CD14-positive monocyte (primary cell): ENCODE data around the gene NBEA. TPM values are rescaled to one million over a fixed set of nuclear protein-coding genes. Genes with fewer than 3 reads are reported as not detected.

ENCODE experiments used
- DNase-seq, 3 donors: peaks; one replicate each; pipeline ENCODE4 v3.0.0-alpha.2; 2011 to 2022
- H2AFZ ChIP-seq: 2 replicates; pipeline ENCODE4 v1.6.0; 2012; ENCODE audit warnings: mild to moderate bottlenecking, low read depth, low read length, inconsistent platforms; ENCODE audit not compliant: insufficient read depth, poor library complexity, severe bottlenecking
- H3K27ac ChIP-seq, 2 donors: 1 replicate in 1 of 2; 2 replicates in 1 of 2; pipeline ENCODE4 v1.5.1; 2012 to 2013; ENCODE audit warnings: low read length in 2 of 2, control low read depth in 1 of 2, inconsistent platforms in 1 of 2, low read depth in 1 of 2, mild to moderate bottlenecking in 1 of 2
- H3K27me3 ChIP-seq, 2 donors: one replicate each; pipeline versions ENCODE4 v1.6.0 to v1.6.1; 2011 to 2013; ENCODE audit warnings: low read length in 2 of 2; ENCODE audit not compliant: control insufficient read depth in 2 of 2, insufficient read depth in 2 of 2
- H3K36me3 ChIP-seq, 2 donors: replicated peaks in 1 of 2; 1 replicate in 1 of 2; 2 replicates in 1 of 2; pipeline versions ENCODE4 v1.5.1 to v1.6.1; 2012 to 2013; ENCODE audit warnings: low read length in 2 of 2, control low read depth in 1 of 2, inconsistent platforms in 1 of 2, mild to moderate bottlenecking in 1 of 2; ENCODE audit not compliant: insufficient read depth in 2 of 2, control insufficient read depth in 1 of 2
- H3K4me1 ChIP-seq, 2 donors: 1 replicate in 1 of 2; 2 replicates in 1 of 2; pipeline versions ENCODE4 v1.5.1 to v1.6.1; 2012 to 2013; ENCODE audit warnings: low read length in 2 of 2, control low read depth in 1 of 2, inconsistent platforms in 1 of 2, mild to moderate bottlenecking in 1 of 2, moderate library complexity in 1 of 2; ENCODE audit not compliant: insufficient read depth in 2 of 2, control insufficient read depth in 1 of 2
- H3K4me2 ChIP-seq: replicated peaks from 2 replicates; pipeline ENCODE3; 2012; ENCODE audit warnings: low read length, moderate library complexity, mild to moderate bottlenecking; ENCODE audit not compliant: poor library complexity, severe bottlenecking; ENCODE audit errors: extremely low read depth
- H3K4me3 ChIP-seq, 3 experiments: fragments of 200-600 bp in 1 of 3; sonication (generic) in 1 of 3; replicated peaks in 1 of 3; 1 replicate in 2 of 3; 2 replicates in 1 of 3; pipeline ENCODE4 v1.5.1; 2011 to 2013; ENCODE audit warnings: low read length in 3 of 3, mild to moderate bottlenecking in 3 of 3, control low read depth in 2 of 3, low read depth in 2 of 3, inconsistent platforms in 1 of 3, moderate library complexity in 1 of 3
- H3K79me2 ChIP-seq: 2 replicates; pipeline ENCODE4 v1.6.0; 2012; ENCODE audit warnings: mild to moderate bottlenecking, control low read depth, inconsistent platforms, low read length, moderate library complexity; ENCODE audit not compliant: insufficient read depth
- H3K9ac ChIP-seq: 2 replicates; pipeline ENCODE4 v1.6.0; 2017; ENCODE audit warnings: low read length, mild to moderate bottlenecking; ENCODE audit not compliant: insufficient read depth, poor library complexity, severe bottlenecking
- H3K9me3 ChIP-seq, 2 donors: replicated peaks in 1 of 2; 1 replicate in 1 of 2; 2 replicates in 1 of 2; pipeline versions ENCODE4 v1.5.1 to v1.6.1; 2012 to 2013; ENCODE audit warnings: low read length in 2 of 2, control low read depth in 1 of 2; ENCODE audit not compliant: control insufficient read depth in 1 of 2, insufficient read depth in 1 of 2
- H4K20me1 ChIP-seq: 2 replicates; pipeline ENCODE4 v1.6.0; 2012; ENCODE audit warnings: mild to moderate bottlenecking, low read length, control low read depth, moderate library complexity; ENCODE audit not compliant: insufficient read depth
- H3K27ac Mint-ChIP-seq, 7 donors: one replicate each; pipeline ENCODE4 v1.8.0; 2020; ENCODE audit warnings: mild to moderate bottlenecking in 7 of 7, mixed read lengths in 7 of 7, moderate library complexity in 6 of 7, inconsistent platforms in 2 of 7
- H3K27me3 Mint-ChIP-seq, 3 donors: one replicate each; pipeline ENCODE4 v1.8.0; 2021 to 2022; ENCODE audit warnings: low read depth in 3 of 3, mild to moderate bottlenecking in 3 of 3, mixed read lengths in 3 of 3, moderate library complexity in 3 of 3, inconsistent platforms in 1 of 3
- H3K36me3 Mint-ChIP-seq, 2 donors: one replicate each; pipeline ENCODE4 v1.8.0; 2020; ENCODE audit warnings: mixed read lengths in 2 of 2, inconsistent platforms in 1 of 2, mild to moderate bottlenecking in 1 of 2
- H3K4me1 Mint-ChIP-seq: one replicate; pipeline ENCODE4 v1.8.0; 2020; ENCODE audit warnings: mild to moderate bottlenecking, mixed read lengths
- H3K4me3 Mint-ChIP-seq, 2 donors: one replicate each; pipeline ENCODE4 v1.8.0; 2020; ENCODE audit warnings: mild to moderate bottlenecking in 2 of 2, mixed read lengths in 2 of 2, moderate library complexity in 1 of 2
- H3K9me3 Mint-ChIP-seq, 7 donors: one replicate each; pipeline ENCODE4 v1.8.0; 2020 to 2022; ENCODE audit warnings: mixed read lengths in 7 of 7, mild to moderate bottlenecking in 6 of 7, moderate library complexity in 6 of 7, inconsistent platforms in 2 of 7
- WGBS: methylation state at CpG from one replicate; pipeline ENCODE4 v1.1.5; 2013; ENCODE audit warnings: missing lambda C conversion rate; ENCODE audit not compliant: insufficient coverage; 5-methylcytosine and 5-hydroxymethylcytosine counted together
- intact Hi-C, 2 donors: fragments of 100-400 bp; cut with micrococcal nuclease; formaldehyde crosslinking; loops; one replicate each; pipeline versions ENCODE4 v1.15.0 to v1.15.1; 2023
- polyA plus RNA-seq, 3 donors: library from polyadenylated mRNA; depleted of rRNA in 1 of 3; unstranded in 2 of 3; stranded (reverse) in 1 of 3; fragments of 300-500 nt in 2 of 3; fragments of >200 nt in 1 of 3; fragmentation: Illumina TruSeq in 2 of 3; gene quantifications; 1 replicate in 2 of 3; 2 replicates in 1 of 3; pipeline ENCODE4 v1.2.3, GENCODE V29; 2012 to 2021
- TF ChIP-seq, protein P1 (sequence below): fragments of 200-600 bp; IDR thresholded peaks from one replicate; pipeline ENCODE4 v1.8.0; 2022; ENCODE audit warnings: antibody characterized with exemption, mild to moderate bottlenecking

The NBEA gene
- polyA plus RNA-seq, 3 donors, result 0.03 to 0.23 (median 0.08) TPM

DNA sequence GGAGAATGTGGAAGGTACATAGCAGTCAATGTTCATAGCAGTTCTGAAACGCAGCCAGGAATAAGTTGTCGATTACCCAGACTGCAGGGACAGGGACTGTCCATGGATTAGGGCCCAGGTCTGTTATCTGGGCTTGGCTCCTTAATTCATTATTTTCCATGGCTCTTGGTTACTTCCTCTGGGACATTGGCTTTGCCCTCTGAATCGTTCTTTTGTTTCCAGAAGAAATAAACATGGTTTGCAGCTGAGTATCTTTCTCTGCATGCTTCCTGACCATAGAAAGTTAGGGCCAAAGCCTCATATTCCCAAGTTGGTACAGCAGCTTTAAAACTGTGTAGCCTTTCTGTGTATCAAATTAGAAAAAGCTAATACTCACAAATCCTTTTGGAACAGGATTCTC, 656.2 kb downstream of the NBEA start:
- no peak overlapping the region for H2AFZ ChIP-seq
- no peak for DNase-seq
- H3K36me3 Mint-ChIP-seq, result no peaks in the 10 kb centered on the region
- H3K4me1 ChIP-seq, result no peaks in the 10 kb centered on the region
- H3K4me1 Mint-ChIP-seq, result no peaks in the 10 kb centered on the region
- peaks cover 0 to 4% of the 10 kb centered on the region in 2 donors for H3K9me3 ChIP-seq
- H3K79me2 ChIP-seq, result no peaks in the 10 kb centered on the region
- H3K4me3 ChIP-seq, result no peak overlapping the region
- H3K4me3 Mint-ChIP-seq, result no peak overlapping the region
- peaks cover 0 to 3% (median 0%) of the 10 kb centered on the region in 7 donors for H3K9me3 Mint-ChIP-seq
- H3K27me3 Mint-ChIP-seq, result no peaks in the 10 kb centered on the region
- TF ChIP-seq, protein P1, sequence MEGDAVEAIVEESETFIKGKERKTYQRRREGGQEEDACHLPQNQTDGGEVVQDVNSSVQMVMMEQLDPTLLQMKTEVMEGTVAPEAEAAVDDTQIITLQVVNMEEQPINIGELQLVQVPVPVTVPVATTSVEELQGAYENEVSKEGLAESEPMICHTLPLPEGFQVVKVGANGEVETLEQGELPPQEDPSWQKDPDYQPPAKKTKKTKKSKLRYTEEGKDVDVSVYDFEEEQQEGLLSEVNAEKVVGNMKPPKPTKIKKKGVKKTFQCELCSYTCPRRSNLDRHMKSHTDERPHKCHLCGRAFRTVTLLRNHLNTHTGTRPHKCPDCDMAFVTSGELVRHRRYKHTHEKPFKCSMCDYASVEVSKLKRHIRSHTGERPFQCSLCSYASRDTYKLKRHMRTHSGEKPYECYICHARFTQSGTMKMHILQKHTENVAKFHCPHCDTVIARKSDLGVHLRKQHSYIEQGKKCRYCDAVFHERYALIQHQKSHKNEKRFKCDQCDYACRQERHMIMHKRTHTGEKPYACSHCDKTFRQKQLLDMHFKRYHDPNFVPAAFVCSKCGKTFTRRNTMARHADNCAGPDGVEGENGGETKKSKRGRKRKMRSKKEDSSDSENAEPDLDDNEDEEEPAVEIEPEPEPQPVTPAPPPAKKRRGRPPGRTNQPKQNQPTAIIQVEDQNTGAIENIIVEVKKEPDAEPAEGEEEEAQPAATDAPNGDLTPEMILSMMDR, result no peak
- no peaks in the 10 kb centered on the region for H4K20me1 ChIP-seq
- H3K9ac ChIP-seq, result no peak overlapping the region
- H3K27me3 ChIP-seq, result no peaks in the 10 kb centered on the region
- no peak overlapping the region for H3K4me2 ChIP-seq
- intact Hi-C loops, result no loop called here
- H3K27ac Mint-ChIP-seq, result no peak overlapping the region
- no peaks in the 10 kb centered on the region for H3K36me3 ChIP-seq
- no peak overlapping the region for H3K27ac ChIP-seq
- 90% methylated on average over 3 of the region's 3 CpGs for WGBS

DNA sequence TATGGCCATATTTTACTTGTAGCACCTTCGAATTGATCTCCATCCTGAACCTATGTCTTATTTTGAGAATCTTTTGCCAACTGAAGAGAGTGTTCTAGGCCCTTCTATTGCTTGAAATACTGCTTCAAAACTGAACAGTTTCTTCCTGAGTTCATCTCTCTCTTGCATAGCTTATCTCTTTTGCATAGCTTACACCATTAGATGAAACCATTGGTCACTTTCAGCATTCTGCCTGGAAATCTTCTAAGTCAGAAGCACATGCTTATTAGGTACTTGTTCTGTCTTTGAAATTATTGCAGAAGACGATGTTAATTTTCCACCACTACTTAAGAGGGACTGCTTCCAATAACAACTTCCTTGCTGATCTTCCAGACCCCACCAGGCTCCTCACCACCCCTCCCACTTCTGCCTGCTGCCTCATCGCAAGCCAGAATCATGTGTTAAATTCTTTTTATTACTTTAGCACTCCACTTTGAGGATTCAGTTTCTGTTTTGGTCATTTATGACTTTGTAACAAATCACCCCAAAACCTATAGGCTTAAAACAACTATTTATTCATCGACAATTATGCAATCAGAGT, 656.8 kb downstream of the NBEA start:
- Histone ChIP-seq H4K20me1 (no peaks in the 10 kb centered on the region), H3K9me3 (peaks cover 0 to 4% of the 10 kb centered on the region in 2 donors), H3K79me2 (no peaks in the 10 kb centered on the region), H3K4me3 (no peak overlapping the region), H2AFZ (no peak overlapping the region), H3K27ac (no peak overlapping the region), H3K9ac (no peak overlapping the region), H3K4me2 (no peak overlapping the region), H3K4me1 (no peaks in the 10 kb centered on the region), H3K27me3 (no peaks in the 10 kb centered on the region), H3K36me3 (no peaks in the 10 kb centered on the region)
- Mint-ChIP-seq H3K4me3 (no peak overlapping the region), H3K4me1 (no peaks in the 10 kb centered on the region), H3K27ac (no peak overlapping the region), H3K36me3 (no peaks in the 10 kb centered on the region), H3K9me3 (peaks cover 0 to 3% (median 0%) of the 10 kb centered on the region in 7 donors), H3K27me3 (no peaks in the 10 kb centered on the region)
- DNase-seq, result no peak
- intact Hi-C loops, result no loop called here
- TF ChIP-seq, protein P1, result no peak
- WGBS, result 87% methylated on average over 2 of the region's 4 CpGs
